Measurements from ENCODE around the gene HOXD9. TPM values are rescaled to one million over a fixed set of nuclear protein-coding genes. Genes with fewer than 3 reads are reported as not detected.

HOXD9 gene
- polyA plus RNA-seq, 1 donor from 2014 or later: not detected

DNA sequence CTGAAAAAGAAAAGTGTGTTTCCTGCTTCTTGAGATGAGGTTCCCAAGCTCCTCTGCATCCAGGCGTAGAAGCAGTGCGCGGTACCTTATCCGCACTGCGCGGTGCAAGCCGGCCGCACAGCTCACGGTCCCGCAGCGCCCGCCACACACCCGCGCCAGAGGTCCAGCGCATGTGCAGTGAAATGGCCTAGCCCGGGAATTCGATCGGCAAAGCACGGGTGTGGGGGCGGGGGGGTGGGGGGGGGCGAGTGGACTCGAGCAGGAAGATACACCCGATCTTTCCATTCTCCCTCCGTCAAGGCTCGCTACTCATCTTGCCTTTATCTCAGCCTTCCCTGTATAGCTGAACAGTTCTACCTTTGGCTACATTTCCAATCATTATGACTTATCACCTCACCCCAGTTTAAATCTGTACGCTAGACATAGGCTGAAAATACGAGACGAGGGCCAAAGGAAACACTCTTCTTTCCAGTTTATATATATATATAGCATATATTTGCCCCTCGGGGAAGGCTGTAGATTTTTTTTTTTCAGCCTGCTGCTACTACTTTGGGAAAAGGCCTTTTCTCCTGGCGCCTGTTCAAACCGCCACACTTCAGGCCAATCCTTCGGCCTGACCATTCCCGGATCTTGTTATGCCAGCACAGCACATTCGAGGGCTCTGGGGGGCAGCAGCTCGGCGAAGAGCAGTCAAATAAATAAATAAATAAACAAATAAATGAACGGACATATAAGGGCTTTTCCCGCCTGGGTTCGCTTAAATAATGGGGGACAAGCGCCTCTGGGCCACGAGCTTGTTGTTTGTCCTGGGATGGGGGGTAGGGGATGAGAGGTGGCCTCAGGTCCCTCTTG, 17.4 kb downstream of the HOXD9 start:
- Histone ChIP-seq H3F3A (ENCODE audit: insufficient read depth, low read length, poor library complexity, severe bottlenecking) (no peaks in the 10 kb centered on the region), H3K36me3 (ENCODE audit: insufficient read depth, low read length) (no peaks in the 10 kb centered on the region), H2AFZ (ENCODE audit: low read depth, low read length) (no peak overlapping the region), H3K9ac (ENCODE audit: low read length) (no peak overlapping the region), H3K27me3 (ENCODE audit: insufficient read depth, low read depth, low read length) (peaks cover 99% of the 10 kb centered on the region), H3K9me2 (ENCODE audit: insufficient read depth, low read length) (no peaks in the 10 kb centered on the region), H3K9me3 (ENCODE audit: low read length) (peaks cover 4% of the 10 kb centered on the region), H3K27ac (ENCODE audit: low read length) (no peak overlapping the region), H4K20me1 (ENCODE audit: insufficient read depth) (no peaks in the 10 kb centered on the region), H3K4me3 (ENCODE audit: low read length) (peak overlapping the region; percentile 61), H3K79me2 (replicated peaks; ENCODE audit: insufficient read depth, low read length) (no peaks in the 10 kb centered on the region), H3K4me2 (ENCODE audit: low read length) (no peak overlapping the region)
- TF ChIP-seq, protein P1, sequence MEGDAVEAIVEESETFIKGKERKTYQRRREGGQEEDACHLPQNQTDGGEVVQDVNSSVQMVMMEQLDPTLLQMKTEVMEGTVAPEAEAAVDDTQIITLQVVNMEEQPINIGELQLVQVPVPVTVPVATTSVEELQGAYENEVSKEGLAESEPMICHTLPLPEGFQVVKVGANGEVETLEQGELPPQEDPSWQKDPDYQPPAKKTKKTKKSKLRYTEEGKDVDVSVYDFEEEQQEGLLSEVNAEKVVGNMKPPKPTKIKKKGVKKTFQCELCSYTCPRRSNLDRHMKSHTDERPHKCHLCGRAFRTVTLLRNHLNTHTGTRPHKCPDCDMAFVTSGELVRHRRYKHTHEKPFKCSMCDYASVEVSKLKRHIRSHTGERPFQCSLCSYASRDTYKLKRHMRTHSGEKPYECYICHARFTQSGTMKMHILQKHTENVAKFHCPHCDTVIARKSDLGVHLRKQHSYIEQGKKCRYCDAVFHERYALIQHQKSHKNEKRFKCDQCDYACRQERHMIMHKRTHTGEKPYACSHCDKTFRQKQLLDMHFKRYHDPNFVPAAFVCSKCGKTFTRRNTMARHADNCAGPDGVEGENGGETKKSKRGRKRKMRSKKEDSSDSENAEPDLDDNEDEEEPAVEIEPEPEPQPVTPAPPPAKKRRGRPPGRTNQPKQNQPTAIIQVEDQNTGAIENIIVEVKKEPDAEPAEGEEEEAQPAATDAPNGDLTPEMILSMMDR (IDR thresholded peaks at IDR 0.05; ENCODE audit: poor library complexity, severe bottlenecking): no peak
- no peak for TF ChIP-seq EZH2 (IDR thresholded peaks at IDR 0.05; ENCODE audit: borderline replicate concordance, insufficient read depth, low read length, poor library complexity, severe bottlenecking)
- TF ChIP-seq MXI1 (conservative IDR thresholded peaks at IDR 0.05; ENCODE audit: poor library complexity, severe bottlenecking): no peak
- no peak for TF ChIP-seq EP300 (conservative IDR thresholded peaks at IDR 0.05; ENCODE audit: poor library complexity, severe bottlenecking)
- no peak for TF ChIP-seq TAF1 (IDR thresholded peaks at IDR 0.05; ENCODE audit: low read depth)
- TF ChIP-seq REST (IDR thresholded peaks at IDR 0.05; ENCODE audit: borderline replicate concordance): no peak
- TF ChIP-seq POLR2AphosphoS5 (IDR thresholded peaks at IDR 0.05): no peak
- no peak for TF ChIP-seq RAD21 (conservative IDR thresholded peaks at IDR 0.05)
- no peak for TF ChIP-seq SMC3 (conservative IDR thresholded peaks at IDR 0.05; ENCODE audit: poor library complexity)

DNA sequence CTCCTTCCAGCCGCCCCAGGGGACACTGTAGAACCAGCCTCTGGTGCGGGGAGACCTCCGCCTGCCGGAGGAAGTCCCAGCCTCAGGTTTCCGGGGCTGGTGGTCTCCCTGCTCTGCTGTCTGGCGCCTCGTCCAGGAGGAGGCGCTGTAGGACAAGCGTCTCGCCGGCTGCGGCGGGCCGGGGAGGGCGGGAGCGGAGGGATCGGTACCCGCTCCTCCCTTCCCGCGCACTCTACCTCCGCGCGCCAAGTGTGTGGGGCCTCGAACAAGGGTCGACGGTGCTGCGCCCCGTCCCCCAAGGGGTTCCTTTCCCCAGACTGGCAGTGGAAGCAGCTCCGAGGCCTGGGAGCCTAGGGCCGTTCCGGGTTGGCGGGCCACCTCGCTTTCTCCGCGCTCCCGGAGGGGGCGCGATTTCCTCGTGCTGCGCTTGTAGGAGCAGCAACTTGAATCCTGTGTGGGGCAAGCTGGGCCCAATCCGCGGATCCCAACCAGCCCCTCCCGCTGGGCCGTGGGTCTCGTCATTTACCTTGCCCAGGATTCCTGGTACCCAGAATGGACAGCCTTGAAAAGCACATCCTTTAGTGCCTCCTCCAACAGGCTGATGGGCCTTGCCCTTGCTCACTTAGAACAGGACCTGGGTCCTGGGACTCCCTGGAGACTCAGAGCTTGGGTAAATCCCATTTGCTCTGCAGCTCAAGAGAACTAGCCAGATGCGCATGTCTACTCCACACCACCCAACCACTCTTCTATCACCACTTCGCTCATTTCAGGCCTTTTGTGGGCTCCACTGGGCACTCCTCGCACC, 18.2 kb downstream of the HOXD9 start:
- Histone ChIP-seq H3K27me3 (ENCODE audit: insufficient read depth, low read depth, low read length) (peaks cover 99% of the 10 kb centered on the region), H3K9me3 (ENCODE audit: low read length) (peaks cover 4% of the 10 kb centered on the region), H4K20me1 (ENCODE audit: insufficient read depth) (no peaks in the 10 kb centered on the region), H3K4me2 (ENCODE audit: low read length) (no peak overlapping the region), H3K27ac (ENCODE audit: low read length) (no peak overlapping the region), H3K79me2 (replicated peaks; ENCODE audit: insufficient read depth, low read length) (no peaks in the 10 kb centered on the region), H3K9ac (ENCODE audit: low read length) (no peak overlapping the region), H3K36me3 (ENCODE audit: insufficient read depth, low read length) (no peaks in the 10 kb centered on the region), H3K4me3 (ENCODE audit: low read length) (peak overlapping the region; percentile 61), H3F3A (ENCODE audit: insufficient read depth, low read length, poor library complexity, severe bottlenecking) (no peaks in the 10 kb centered on the region), H3K9me2 (ENCODE audit: insufficient read depth, low read length) (no peaks in the 10 kb centered on the region), H2AFZ (ENCODE audit: low read depth, low read length) (no peak overlapping the region)
- peak; percentile 91 for TF ChIP-seq SMC3 (conservative IDR thresholded peaks at IDR 0.05; ENCODE audit: poor library complexity)
- no peak for TF ChIP-seq TAF1 (IDR thresholded peaks at IDR 0.05; ENCODE audit: low read depth)
- peak; percentile 87 for TF ChIP-seq RAD21 (conservative IDR thresholded peaks at IDR 0.05)
- TF ChIP-seq, protein P1 (IDR thresholded peaks at IDR 0.05; ENCODE audit: poor library complexity, severe bottlenecking): peak; percentile 77

All from neural cell (in vitro differentiated cells).